Liver (tissue), 9 donors: ENCODE results near the gene INSR. TPM values are rescaled to one million over a fixed set of nuclear protein-coding genes. Genes with fewer than 3 reads are reported as not detected.

ENCODE experiments used
- DNase-seq: peaks from one replicate; pipeline ENCODE4 v3.0.0-alpha.2; 2017; ENCODE audit warnings: low spot score
- H3K27ac ChIP-seq, 2 donors: one replicate each; pipeline ENCODE4 v1.7.0; 2013; ENCODE audit warnings: inconsistent platforms in 2 of 2, low read length in 2 of 2, control low read depth in 1 of 2, low read depth in 1 of 2, mild to moderate bottlenecking in 1 of 2
- H3K27me3 ChIP-seq, 4 donors: one replicate each; pipeline versions ENCODE4 v1.6.1 to v1.7.0; 2013; ENCODE audit warnings: low read length in 3 of 4, inconsistent platforms in 1 of 4, mild to moderate bottlenecking in 1 of 4, moderate library complexity in 1 of 4; ENCODE audit not compliant: control insufficient read depth in 4 of 4, insufficient read depth in 4 of 4
- H3K36me3 ChIP-seq, 4 donors: one replicate each; pipeline versions ENCODE4 v1.6.1 to v1.7.0; 2013; ENCODE audit warnings: low read length in 3 of 4, mild to moderate bottlenecking in 3 of 4, low read depth in 1 of 4, moderate library complexity in 1 of 4; ENCODE audit not compliant: control insufficient read depth in 4 of 4, insufficient read depth in 3 of 4
- H3K4me1 ChIP-seq, 4 donors: one replicate each; pipeline versions ENCODE4 v1.6.1 to v1.7.0; 2013; ENCODE audit warnings: low read length in 3 of 4, mild to moderate bottlenecking in 3 of 4, moderate library complexity in 1 of 4; ENCODE audit not compliant: control insufficient read depth in 4 of 4, insufficient read depth in 4 of 4
- H3K4me3 ChIP-seq, 3 donors: one replicate each; pipeline versions ENCODE4 v1.6.1 to v1.7.0; 2013; ENCODE audit warnings: low read length in 3 of 3, control low read depth in 1 of 3, low read depth in 1 of 3, mild to moderate bottlenecking in 1 of 3
- H3K9ac ChIP-seq, 2 donors: one replicate each; pipeline ENCODE4 v1.7.0; 2013; ENCODE audit warnings: low read length in 2 of 2, mild to moderate bottlenecking in 2 of 2, moderate library complexity in 2 of 2, control low read depth in 1 of 2, low read depth in 1 of 2
- H3K9me3 ChIP-seq, 4 donors: one replicate each; pipeline versions ENCODE4 v1.6.1 to v1.7.0; 2013; ENCODE audit warnings: low read length in 3 of 4; ENCODE audit not compliant: control insufficient read depth in 4 of 4
- ATF3 ChIP-seq: IDR thresholded peaks from 2 replicates; pipeline ENCODE4 v1.6.1; 2016; ENCODE audit warnings: antibody characterized with exemption
- CTCF ChIP-seq: fragments of 150-350 bp; IDR thresholded peaks from 2 replicates; pipeline ENCODE4 v1.5.1; 2017; ENCODE audit warnings: improper control_type of control experiment, low read depth, low read length; ENCODE audit not compliant: missing input control
- EGR1 ChIP-seq, 2 donors: IDR thresholded peaks; 2 replicates each; pipeline ENCODE4 v1.6.1; 2016 to 2018; ENCODE audit warnings: antibody characterized with exemption in 2 of 2, low read depth in 2 of 2
- FOXA1 ChIP-seq: IDR thresholded peaks from 2 replicates; pipeline ENCODE4 v1.6.1; 2016; ENCODE audit warnings: antibody characterized with exemption
- FOXA2 ChIP-seq: IDR thresholded peaks from 2 replicates; pipeline ENCODE4 v1.6.1; 2016; ENCODE audit warnings: antibody characterized with exemption
- GABPA ChIP-seq, 2 donors: IDR thresholded peaks in 1 of 2; conservative IDR thresholded peaks in 1 of 2; 2 replicates each; pipeline ENCODE4 v1.6.1; 2016; ENCODE audit warnings: antibody characterized with exemption in 2 of 2, mild to moderate bottlenecking in 1 of 2, moderate library complexity in 1 of 2
- HNF4A ChIP-seq, 2 donors: conservative IDR thresholded peaks; 2 replicates each; pipeline ENCODE4 v1.6.1; 2016; ENCODE audit warnings: antibody characterized with exemption in 2 of 2, mild to moderate bottlenecking in 2 of 2
- HNF4G ChIP-seq: IDR thresholded peaks from 2 replicates; pipeline ENCODE4 v1.6.1; 2016; ENCODE audit warnings: antibody characterized with exemption
- JUND ChIP-seq, 2 donors: IDR thresholded peaks; 2 replicates each; pipeline ENCODE4 v1.6.1; 2016; ENCODE audit warnings: antibody characterized with exemption in 2 of 2
- MAX ChIP-seq: IDR thresholded peaks from 2 replicates; pipeline ENCODE4 v1.6.1; 2016; ENCODE audit warnings: antibody characterized with exemption
- NR2F2 ChIP-seq: IDR thresholded peaks from 2 replicates; pipeline ENCODE4 v1.6.1; 2016; ENCODE audit warnings: antibody characterized with exemption
- RAD21 ChIP-seq, 2 donors: IDR thresholded peaks; 2 replicates each; pipeline ENCODE4 v1.6.1; 2016; ENCODE audit warnings: antibody characterized with exemption in 2 of 2, mild to moderate bottlenecking in 2 of 2
- REST ChIP-seq: IDR thresholded peaks from 2 replicates; pipeline ENCODE4 v1.6.1; 2016; ENCODE audit warnings: antibody characterized with exemption, mild to moderate bottlenecking
- RXRA ChIP-seq, 2 donors: IDR thresholded peaks; 2 replicates each; pipeline ENCODE4 v1.6.1; 2017 to 2018; ENCODE audit warnings: antibody characterized with exemption in 2 of 2, mild to moderate bottlenecking in 1 of 2
- SP1 ChIP-seq: IDR thresholded peaks from 2 replicates; pipeline ENCODE4 v1.6.1; 2018; ENCODE audit warnings: antibody characterized with exemption, mild to moderate bottlenecking
- TAF1 ChIP-seq: conservative IDR thresholded peaks from 2 replicates; pipeline ENCODE4 v1.6.1; 2016; ENCODE audit warnings: antibody characterized with exemption, mild to moderate bottlenecking
- YY1 ChIP-seq: IDR thresholded peaks from 2 replicates; pipeline ENCODE4 v1.6.1; 2016; ENCODE audit warnings: antibody characterized with exemption, mild to moderate bottlenecking
- ZBTB33 ChIP-seq: IDR thresholded peaks from 2 replicates; pipeline ENCODE4 v1.6.1; 2016; ENCODE audit warnings: antibody characterized with exemption
- WGBS: extraction: QIAGEN DNeasy Blood & Tissue Kit; methylation state at CpG from one replicate; pipeline ENCODE4 v1.1.7; 2013; 5-methylcytosine and 5-hydroxymethylcytosine counted together
- polyA plus RNA-seq, 2 donors: library from polyadenylated mRNA; stranded (reverse) in 1 of 2; unstranded in 1 of 2; fragments of 200-250 nt in 1 of 2; fragments of >200 nt in 1 of 2; fragmentation: Nextera tagmentation in 1 of 2; extraction: Ambion mirVana in 1 of 2; gene quantifications; one replicate each; pipeline versions ENCODE4 v1.2.1 to v1.2.3, GENCODE V29; 2013 to 2015
- total RNA-seq, 2 donors: library from RNA; depleted of rRNA; stranded (reverse); fragments of >200 nt; gene quantifications; one replicate each; pipeline ENCODE4 v1.2.3, GENCODE V29; 2014
- donor health status: healthy.
- donor health status: healthy.
- donor health status: healthy.
- donor health status: healthy.
- donor health status: healthy.

INSR gene
- total and polyA plus RNA-seq, 4 donors: 16.5 to 97.5 (median 50.8) TPM

- H3K4me3 ChIP-seq: no peak overlapping the region
- TF ChIP-seq EGR1 (IDR thresholded peaks at IDR 0.05; ENCODE audit: low read depth in 2 of 2) (no peak), JUND (IDR thresholded peaks at IDR 0.05) (no peak), RXRA (IDR thresholded peaks at IDR 0.05) (no peak), HNF4A (conservative IDR thresholded peaks at IDR 0.05) (no peak), TAF1 (no peak), FOXA2 (no peak), ZBTB33 (no peak), YY1 (no peak), ATF3 (no peak), SP1 (no peak), RAD21 (IDR thresholded peaks at IDR 0.05) (no peak), CTCF (no peak), MAX (no peak), NR2F2 (no peak), REST (no peak), FOXA1 (no peak), GABPA (IDR thresholded peaks at IDR 0.05 in 1 of 2, conservative IDR thresholded peaks at IDR 0.05 in 1 of 2) (no peak), HNF4G (no peak)
- WGBS: 85% methylated on average over 5 of the region's 5 CpGs
Observed at GRCh38 chr19:7182489-7182888, 111.7 kb downstream of the INSR start.

More at GRCh38 chr19:7182489-7182888, 111.7 kb downstream of the INSR start:
- H3K27me3 ChIP-seq: no peaks in the 10 kb centered on the region
- H3K9ac ChIP-seq: no peak overlapping the region
- no peaks in the 10 kb centered on the region for H3K9me3 ChIP-seq
- H3K27ac ChIP-seq: peak overlapping the region; percentile 61 to 62
- peaks cover 4 to 11% (median 8%) of the 10 kb centered on the region in 4 donors for H3K4me1 ChIP-seq
- DNase-seq: no peak
- H3K36me3 ChIP-seq: peaks cover 1 to 10% (median 6%) of the 10 kb centered on the region in 4 donors
